Measurements from ENCODE around the gene WSB1.

The WSB1 gene

GRCh38 chr17:27355419-27355818 lies 61.5 kb downstream of the WSB1 start:
- no peak for DNase-seq (ENCODE audit: low read depth)
- H3K4me3 ChIP-seq (replicated peaks; ENCODE audit: low read depth, low read length), result no peak overlapping the region
- TF ChIP-seq CTCF (IDR thresholded peaks at IDR 0.05; ENCODE audit: low read length, missing control alignments), result no peak

- no peak for TF ChIP-seq CTCF (IDR thresholded peaks at IDR 0.05; ENCODE audit: low read length, missing control alignments)
- no peak for DNase-seq (ENCODE audit: low read depth)
- no peak overlapping the region for H3K4me3 ChIP-seq (replicated peaks; ENCODE audit: low read depth, low read length)
Observed at GRCh38 chr17:27356091-27356705, 62.3 kb downstream of the WSB1 start.

GRCh38 chr17:27357236-27357635 lies 63.3 kb downstream of the WSB1 start:
- no peak for DNase-seq (ENCODE audit: low read depth)
- no peak overlapping the region for H3K4me3 ChIP-seq (replicated peaks; ENCODE audit: low read depth, low read length)
- TF ChIP-seq CTCF (IDR thresholded peaks at IDR 0.05; ENCODE audit: low read length, missing control alignments), result no peak

- no peak for DNase-seq (ENCODE audit: low read depth)
- H3K4me3 ChIP-seq (replicated peaks; ENCODE audit: low read depth, low read length), result no peak overlapping the region
- no peak for TF ChIP-seq CTCF (IDR thresholded peaks at IDR 0.05; ENCODE audit: low read length, missing control alignments)
Observed at GRCh38 chr17:27360507-27360906, 66.6 kb downstream of the WSB1 start.

- no peak for TF ChIP-seq CTCF (IDR thresholded peaks at IDR 0.05; ENCODE audit: low read length, missing control alignments)
- no peak for DNase-seq (ENCODE audit: low read depth)
- no peak overlapping the region for H3K4me3 ChIP-seq (replicated peaks; ENCODE audit: low read depth, low read length)
Observed at GRCh38 chr17:27361695-27362094, 67.8 kb downstream of the WSB1 start.

GRCh38 chr17:27362503-27362902 lies 68.6 kb downstream of the WSB1 start:
- TF ChIP-seq CTCF (IDR thresholded peaks at IDR 0.05; ENCODE audit: low read length, missing control alignments), result no peak
- H3K4me3 ChIP-seq (replicated peaks; ENCODE audit: low read depth, low read length), result no peak overlapping the region
- DNase-seq (ENCODE audit: low read depth), result no peak

GRCh38 chr17:27362909-27363308 lies 69.0 kb downstream of the WSB1 start:
- TF ChIP-seq CTCF (IDR thresholded peaks at IDR 0.05; ENCODE audit: low read length, missing control alignments), result no peak
- DNase-seq (ENCODE audit: low read depth), result no peak
- H3K4me3 ChIP-seq (replicated peaks; ENCODE audit: low read depth, low read length), result no peak overlapping the region

All from fibroblast of pulmonary artery (primary cell).